Suprapubic skin (tissue), 4 donors: ENCODE measurements around the gene PLA2G6. TPM values are rescaled to one million over a fixed set of nuclear protein-coding genes. Genes with fewer than 3 reads are reported as not detected.
A peak's percentile ranks its signal among the peaks of the same experiment; 100 is the strongest.
"Not testable (repeated sequence)": the region's sequence is repeated elsewhere in the genome, so short reads cannot be mapped to it uniquely, and the experiment has no call there.

Experiments used
- DNase-seq, 2 donors: peaks; one replicate each; pipeline ENCODE4 v3.0.0-alpha.2; 2019; ENCODE audit warnings: low spot score in 2 of 2
- H3K27ac ChIP-seq: fragments of 200-600 bp; sonication (generic); one replicate; pipeline ENCODE4 v1.5.1; 2019
- H3K27me3 ChIP-seq: fragments of 200-600 bp; sonication (generic); one replicate; pipeline ENCODE4 v1.5.1; 2019
- H3K36me3 ChIP-seq: fragments of 200-600 bp; sonication (generic); one replicate; pipeline ENCODE4 v1.5.1; 2019
- H3K4me1 ChIP-seq: fragments of 200-600 bp; sonication (generic); one replicate; pipeline ENCODE4 v1.5.1; 2019
- H3K4me3 ChIP-seq: fragments of 200-600 bp; sonication (generic); one replicate; pipeline ENCODE4 v1.5.1; 2019; ENCODE audit warnings: mild to moderate bottlenecking
- H3K9me3 ChIP-seq: fragments of 200-600 bp; sonication (generic); one replicate; pipeline ENCODE4 v1.5.1; 2019
- EP300 ChIP-seq: sonication (generic); formaldehyde crosslinking; IDR thresholded peaks from one replicate; pipeline ENCODE4 v1.6.1; 2017; ENCODE audit warnings: antibody characterized with exemption
- POLR2A ChIP-seq, 2 donors: fragments of 450-650 bp; IDR thresholded peaks; one replicate each; pipeline ENCODE4 v1.6.1; 2017; ENCODE audit warnings: antibody characterized with exemption in 2 of 2, mild to moderate bottlenecking in 2 of 2, moderate library complexity in 2 of 2
- POLR2AphosphoS5 ChIP-seq, 3 donors: sonication (generic); formaldehyde crosslinking; IDR thresholded peaks; one replicate each; pipeline ENCODE4 v1.6.1; 2017; ENCODE audit warnings: antibody characterized with exemption in 3 of 3
- WGBS: methylation state at CpG from one replicate; pipeline ENCODE4 v1.1.5; 2018; 5-methylcytosine and 5-hydroxymethylcytosine counted together
- total RNA-seq, 4 donors: library from RNA; depleted of rRNA; stranded (reverse); fragments of >200 nt; gene quantifications; one replicate each; pipeline ENCODE4 v1.1.0, GENCODE V29; 2016
- TF ChIP-seq, protein P1 (sequence below), 2 donors: fragments of 200-600 bp in 1 of 2; fragments of 450-650 bp in 1 of 2; sonication (generic) in 1 of 2; IDR thresholded peaks; one replicate each; pipeline ENCODE4 v1.5.1; 2016 to 2019; ENCODE audit warnings: antibody characterized with exemption in 2 of 2, mild to moderate bottlenecking in 1 of 2, moderate library complexity in 1 of 2

PLA2G6 gene
- total RNA-seq, 4 donors from 2014 or later = 49.7 to 178 (median 92.9) TPM

- Histone ChIP-seq H3K4me3 (no peak overlapping the region), H3K9me3 (no peaks in the 10 kb centered on the region), H3K4me1 (peaks cover 16% of the 10 kb centered on the region), H3K36me3 (no peaks in the 10 kb centered on the region), H3K27me3 (no peaks in the 10 kb centered on the region), H3K27ac (peak overlapping the region; percentile 5)
- peak in 1 of 2 donors; percentile 48 for DNase-seq
- no peak for TF ChIP-seq EP300
- 50% methylated on average over 1 of the region's 4 CpGs for WGBS
Observed at GRCh38 chr22:38153821-38154562, 27.6 kb downstream of the PLA2G6 start.

DNA sequence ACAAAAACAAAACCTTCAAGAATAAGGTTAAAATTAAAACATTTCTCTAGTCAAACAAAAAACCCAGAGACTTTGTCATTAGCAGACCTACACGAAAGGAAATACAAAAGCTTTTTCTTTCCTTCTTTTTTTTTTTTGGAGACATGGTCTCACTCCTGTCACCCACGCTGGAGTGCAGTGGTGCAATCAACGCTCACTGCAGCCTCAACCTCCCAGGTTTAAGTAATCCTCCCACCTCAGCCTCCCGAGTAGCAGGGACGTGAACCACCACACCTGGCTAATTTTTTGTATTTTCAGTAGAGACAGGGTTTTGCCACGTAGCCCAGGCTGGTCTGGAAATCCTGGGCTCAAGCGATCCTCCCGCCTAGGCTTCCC is 30.5 kb downstream of the PLA2G6 start:
- DNase-seq = peak in 1 of 2 donors; percentile 31
- H3K9me3 ChIP-seq = no peaks in the 10 kb centered on the region
- 92% methylated on average over 8 of the region's 8 CpGs for WGBS
- H3K4me1 ChIP-seq = peaks cover 16% of the 10 kb centered on the region
- no peaks in the 10 kb centered on the region for H3K27me3 ChIP-seq
- no peaks in the 10 kb centered on the region for H3K36me3 ChIP-seq
- no peak overlapping the region for H3K4me3 ChIP-seq
- TF ChIP-seq POLR2A (IDR thresholded peaks at IDR 0.05) (no peak), EP300 (no peak), POLR2AphosphoS5 (IDR thresholded peaks at IDR 0.05) (no peak)
- TF ChIP-seq, protein P1, sequence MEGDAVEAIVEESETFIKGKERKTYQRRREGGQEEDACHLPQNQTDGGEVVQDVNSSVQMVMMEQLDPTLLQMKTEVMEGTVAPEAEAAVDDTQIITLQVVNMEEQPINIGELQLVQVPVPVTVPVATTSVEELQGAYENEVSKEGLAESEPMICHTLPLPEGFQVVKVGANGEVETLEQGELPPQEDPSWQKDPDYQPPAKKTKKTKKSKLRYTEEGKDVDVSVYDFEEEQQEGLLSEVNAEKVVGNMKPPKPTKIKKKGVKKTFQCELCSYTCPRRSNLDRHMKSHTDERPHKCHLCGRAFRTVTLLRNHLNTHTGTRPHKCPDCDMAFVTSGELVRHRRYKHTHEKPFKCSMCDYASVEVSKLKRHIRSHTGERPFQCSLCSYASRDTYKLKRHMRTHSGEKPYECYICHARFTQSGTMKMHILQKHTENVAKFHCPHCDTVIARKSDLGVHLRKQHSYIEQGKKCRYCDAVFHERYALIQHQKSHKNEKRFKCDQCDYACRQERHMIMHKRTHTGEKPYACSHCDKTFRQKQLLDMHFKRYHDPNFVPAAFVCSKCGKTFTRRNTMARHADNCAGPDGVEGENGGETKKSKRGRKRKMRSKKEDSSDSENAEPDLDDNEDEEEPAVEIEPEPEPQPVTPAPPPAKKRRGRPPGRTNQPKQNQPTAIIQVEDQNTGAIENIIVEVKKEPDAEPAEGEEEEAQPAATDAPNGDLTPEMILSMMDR (IDR thresholded peaks at IDR 0.05) = no peak
- no peak overlapping the region for H3K27ac ChIP-seq

GRCh38 chr22:38148245-38148644 is 33.4 kb downstream of the PLA2G6 start:
- no peaks in the 10 kb centered on the region for H3K27me3 ChIP-seq
- peaks cover 6% of the 10 kb centered on the region for H3K4me1 ChIP-seq
- no peaks in the 10 kb centered on the region for H3K9me3 ChIP-seq
- no peak for TF ChIP-seq EP300
- no peak for TF ChIP-seq POLR2A (IDR thresholded peaks at IDR 0.05)
- no peak overlapping the region for H3K27ac ChIP-seq
- H3K36me3 ChIP-seq = no peaks in the 10 kb centered on the region
- DNase-seq = peak in 1 of 2 donors; percentile 24
- H3K4me3 ChIP-seq = no peak overlapping the region
- 74% methylated on average over 5 of the region's 5 CpGs for WGBS

GRCh38 chr22:38146166-38146565 is 35.5 kb downstream of the PLA2G6 start:
- H3K9me3 ChIP-seq, H3K4me1 ChIP-seq, H3K27ac ChIP-seq, DNase-seq, H3K27me3 ChIP-seq, H3K36me3 ChIP-seq, H3K4me3 ChIP-seq: not testable (repeated sequence)
- WGBS = 71% methylated on average over 3 of the region's 3 CpGs

DNA sequence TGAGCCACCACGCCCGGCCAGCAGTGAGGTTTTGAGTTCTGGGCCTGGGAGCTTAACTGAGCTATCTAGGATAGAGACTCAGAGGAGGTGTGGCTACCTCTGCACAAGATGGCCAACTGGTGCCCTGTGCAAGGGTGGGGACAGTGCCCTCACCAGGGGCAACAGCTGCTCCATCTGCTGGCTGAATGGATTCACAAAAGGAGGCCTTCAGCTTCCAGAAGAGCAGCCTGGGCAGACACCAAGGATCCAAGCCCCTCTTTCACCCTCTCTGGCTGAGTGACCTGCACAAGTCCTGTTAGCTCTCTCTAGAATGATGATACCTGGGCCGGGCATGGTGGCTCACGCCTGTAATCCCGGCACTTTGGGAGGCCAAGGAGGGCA is 37.6 kb downstream of the PLA2G6 start:
- WGBS = 100% methylated on average over 3 of the region's 5 CpGs
- no peak overlapping the region for H3K27ac ChIP-seq

DNA sequence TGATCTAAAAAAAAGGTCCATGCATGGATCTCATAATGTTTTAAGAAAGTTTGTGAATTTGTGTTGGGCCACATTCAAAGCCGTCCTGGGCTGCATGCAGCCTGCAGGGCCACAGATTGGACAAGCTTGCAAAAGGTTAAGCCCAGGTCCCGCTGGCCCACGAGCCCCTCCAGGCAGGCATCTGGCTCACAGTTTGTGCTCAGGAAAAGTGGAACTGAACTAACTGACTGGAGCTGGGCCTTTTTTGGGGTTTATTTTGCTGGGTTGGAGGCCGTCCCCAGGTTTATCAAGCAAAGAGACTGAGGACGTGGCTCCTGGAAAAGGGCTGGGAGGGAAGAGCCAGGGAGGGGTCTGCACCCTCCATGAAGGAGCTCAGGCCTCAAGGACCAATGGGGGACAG is 39.0 kb downstream of the PLA2G6 start:
- DNase-seq = peak in 1 of 2 donors; percentile 58
- WGBS = 91% methylated on average over 5 of the region's 5 CpGs

More for the DNA sequence above, 37.6 kb downstream of the PLA2G6 start:
- peaks cover 14% of the 10 kb centered on the region for H3K36me3 ChIP-seq
- no peaks in the 10 kb centered on the region for H3K27me3 ChIP-seq
- TF ChIP-seq POLR2A (IDR thresholded peaks at IDR 0.05) = no peak
- no peak for TF ChIP-seq EP300
- TF ChIP-seq, protein P1 (IDR thresholded peaks at IDR 0.05) = no peak
- TF ChIP-seq POLR2AphosphoS5 (IDR thresholded peaks at IDR 0.05) = no peak
- no peaks in the 10 kb centered on the region for H3K4me1 ChIP-seq
- no peaks in the 10 kb centered on the region for H3K9me3 ChIP-seq
- DNase-seq = peak; percentile 49 to 51
- no peak overlapping the region for H3K4me3 ChIP-seq

More for the DNA sequence above, 39.0 kb downstream of the PLA2G6 start:
- Histone ChIP-seq H3K36me3 (peaks cover 21% of the 10 kb centered on the region), H3K9me3 (no peaks in the 10 kb centered on the region), H3K27ac (no peak overlapping the region), H3K4me3 (no peak overlapping the region), H3K4me1 (no peaks in the 10 kb centered on the region), H3K27me3 (no peaks in the 10 kb centered on the region)
- no peak for TF ChIP-seq EP300
- TF ChIP-seq, protein P1 (IDR thresholded peaks at IDR 0.05) = no peak
- no peak for TF ChIP-seq POLR2A (IDR thresholded peaks at IDR 0.05)
- no peak for TF ChIP-seq POLR2AphosphoS5 (IDR thresholded peaks at IDR 0.05)
